Neural cell (in vitro differentiated cells): Measurements from ENCODE around the gene TMPRSS3. TPM values are rescaled to one million over a fixed set of nuclear protein-coding genes. Genes with fewer than 3 reads are reported as not detected.
A peak's percentile ranks its signal among the peaks of the same experiment; 100 is the strongest.

Experiments
- H2AFZ ChIP-seq: fragments of 200-600, 300-800 bp; sonication (generic), shearing (Covaris generic); 2 replicates; pipeline ENCODE4 v1.6.0; 2014; ENCODE audit warnings: low read depth, mild to moderate bottlenecking, antibody characterized with exemption, low read length, moderate library complexity
- H3F3A ChIP-seq: fragments of 200-600 bp; shearing (Covaris generic); 2 replicates; pipeline ENCODE4 v1.6.1; 2016; ENCODE audit warnings: mild to moderate bottlenecking, moderate library complexity, mixed read lengths, antibody characterized with exemption, low read length; ENCODE audit not compliant: insufficient read depth, poor library complexity, severe bottlenecking
- H3K27ac ChIP-seq: fragments of 200-600, 300-800 bp; sonication (generic), shearing (Covaris generic); 2 replicates; pipeline ENCODE4 v1.5.1; 2014; ENCODE audit warnings: mild to moderate bottlenecking, low read length, moderate library complexity
- H3K27me3 ChIP-seq: fragments of 300-800, 200-600 bp; sonication (generic), shearing (Covaris generic); 2 replicates; pipeline ENCODE4 v1.6.0; 2014; ENCODE audit warnings: mild to moderate bottlenecking, low read depth, low read length, moderate library complexity; ENCODE audit not compliant: insufficient read depth
- H3K36me3 ChIP-seq: fragments of 300-800, 200-600 bp; sonication (generic), shearing (Covaris generic); 2 replicates; pipeline ENCODE4 v1.5.1; 2014; ENCODE audit warnings: mild to moderate bottlenecking, antibody characterized with exemption, low read length, moderate library complexity; ENCODE audit not compliant: insufficient read depth
- H3K4me2 ChIP-seq: fragments of 300-800, 200-600 bp; sonication (generic), shearing (Covaris generic); 2 replicates; pipeline ENCODE4 v1.6.0; 2014; ENCODE audit warnings: mild to moderate bottlenecking, low read length
- H3K4me3 ChIP-seq: fragments of 300-800, 200-600 bp; sonication (generic), shearing (Covaris generic); 2 replicates; pipeline ENCODE4 v1.5.1; 2014; ENCODE audit warnings: mild to moderate bottlenecking, low read length, moderate library complexity
- H3K79me2 ChIP-seq: fragments of 200-600 bp; shearing (Covaris generic); replicated peaks from 2 replicates; pipeline ENCODE4 v1.6.0; 2014; ENCODE audit warnings: mild to moderate bottlenecking, low read length, moderate library complexity; ENCODE audit not compliant: insufficient read depth
- H3K9ac ChIP-seq: fragments of 300-800, 200-600 bp; sonication (generic), shearing (Covaris generic); 2 replicates; pipeline ENCODE4 v1.6.1; 2016; ENCODE audit warnings: mild to moderate bottlenecking, low read length, mixed read lengths
- H3K9me2 ChIP-seq: fragments of 200-600 bp; shearing (Covaris generic); 2 replicates; pipeline ENCODE4 v1.6.1; 2016; ENCODE audit warnings: mild to moderate bottlenecking, low read length, mixed read lengths; ENCODE audit not compliant: insufficient read depth
- H3K9me3 ChIP-seq: fragments of 200-600, 300-800 bp; sonication (generic), shearing (Covaris generic); 2 replicates; pipeline ENCODE4 v1.6.1; 2016; ENCODE audit warnings: mild to moderate bottlenecking, mixed run types, low read length, moderate library complexity, mixed read lengths
- H4K20me1 ChIP-seq: fragments of 200-600 bp; shearing (Covaris generic); 2 replicates; pipeline ENCODE4 v1.6.1; 2016; ENCODE audit warnings: mild to moderate bottlenecking, mixed run types; ENCODE audit not compliant: insufficient read depth
- CTCF ChIP-seq: fragments of 450-650 bp; IDR thresholded peaks from 2 replicates; pipeline ENCODE4 v1.5.1; 2014; ENCODE audit warnings: antibody characterized with exemption, mild to moderate bottlenecking, moderate library complexity; ENCODE audit not compliant: poor library complexity, severe bottlenecking
- EP300 ChIP-seq: fragments of 450-650 bp; conservative IDR thresholded peaks from 2 replicates; pipeline ENCODE4 v1.6.1; 2014; ENCODE audit warnings: antibody characterized with exemption, mild to moderate bottlenecking, moderate library complexity; ENCODE audit not compliant: poor library complexity, severe bottlenecking
- EZH2 ChIP-seq: fragments of 200-600, 300-800 bp; shearing (Covaris generic), sonication (generic); IDR thresholded peaks from 2 replicates; pipeline ENCODE4 v1.6.1; 2014; ENCODE audit warnings: antibody characterized with exemption, low read length, borderline replicate concordance, mild to moderate bottlenecking; ENCODE audit not compliant: insufficient read depth, poor library complexity, severe bottlenecking
- MXI1 ChIP-seq: fragments of 450-650 bp; conservative IDR thresholded peaks from 2 replicates; pipeline ENCODE4 v1.6.1; 2014; ENCODE audit warnings: antibody characterized with exemption, mild to moderate bottlenecking; ENCODE audit not compliant: poor library complexity, severe bottlenecking
- POLR2AphosphoS5 ChIP-seq: IDR thresholded peaks from 2 replicates; pipeline ENCODE4 v1.6.1; 2012
- RAD21 ChIP-seq: fragments of 450-650 bp; conservative IDR thresholded peaks from 2 replicates; pipeline ENCODE4 v1.6.1; 2014; ENCODE audit warnings: antibody characterized with exemption, mild to moderate bottlenecking, moderate library complexity
- REST ChIP-seq: IDR thresholded peaks from 2 replicates; pipeline ENCODE4 v1.6.1; 2012; ENCODE audit warnings: borderline replicate concordance
- SMC3 ChIP-seq: fragments of 450-650 bp; conservative IDR thresholded peaks from 2 replicates; pipeline ENCODE4 v1.6.1; 2014; ENCODE audit warnings: antibody characterized with exemption, mild to moderate bottlenecking, moderate library complexity; ENCODE audit not compliant: poor library complexity
- TAF1 ChIP-seq: IDR thresholded peaks from 2 replicates; pipeline ENCODE4 v1.6.1; 2012; ENCODE audit warnings: low read depth
- polyA plus RNA-seq: library from polyadenylated mRNA; depleted of rRNA; stranded (reverse); fragments of >200 nt; gene quantifications from 2 replicates; pipeline ENCODE4 v1.2.3, GENCODE V29; 2014

Gene TMPRSS3
- polyA plus RNA-seq, 1 donor from 2014 or later, result 0.12 TPM

- H3K4me3 ChIP-seq, result no peak overlapping the region
- TF ChIP-seq CTCF, result peak; percentile 68
- peak; percentile 76 for TF ChIP-seq SMC3
- no peak for TF ChIP-seq EZH2
- peak; percentile 67 for TF ChIP-seq RAD21
- TF ChIP-seq EP300, result no peak
- H3K79me2 ChIP-seq, result no peaks in the 10 kb centered on the region
- no peak overlapping the region for H3K4me2 ChIP-seq
- no peaks in the 10 kb centered on the region for H4K20me1 ChIP-seq
- H3K27ac ChIP-seq, result no peak overlapping the region
- H3K36me3 ChIP-seq, result no peaks in the 10 kb centered on the region
- H3K27me3 ChIP-seq, result no peaks in the 10 kb centered on the region
- no peaks in the 10 kb centered on the region for H3F3A ChIP-seq
- H3K9me3 ChIP-seq, result no peaks in the 10 kb centered on the region
- H3K9ac ChIP-seq, result no peak overlapping the region
- H2AFZ ChIP-seq, result no peak overlapping the region
- H3K9me2 ChIP-seq, result no peaks in the 10 kb centered on the region
Measured at GRCh38 chr21:42337830-42338728, 57.8 kb downstream of the TMPRSS3 start.

GRCh38 chr21:42337276-42337675, 58.6 kb downstream of the TMPRSS3 start:
- Histone ChIP-seq H3K36me3 (no peaks in the 10 kb centered on the region), H3K27ac (no peak overlapping the region), H3K79me2 (no peaks in the 10 kb centered on the region), H3K4me3 (no peak overlapping the region), H3K9me2 (no peaks in the 10 kb centered on the region), H2AFZ (no peak overlapping the region), H3K4me2 (no peak overlapping the region), H3K9me3 (peaks cover 3% of the 10 kb centered on the region), H3K27me3 (no peaks in the 10 kb centered on the region), H3K9ac (no peak overlapping the region), H3F3A (no peaks in the 10 kb centered on the region), H4K20me1 (no peaks in the 10 kb centered on the region)
- TF ChIP-seq CTCF (no peak), REST (no peak), TAF1 (no peak), EZH2 (no peak), SMC3 (no peak), RAD21 (no peak), EP300 (no peak), MXI1 (no peak), POLR2AphosphoS5 (no peak)
